HG03457 (cell line): ENCODE results near the gene KCNIP3.

Source experiments
- ATAC-seq: cut with Tn5 transposase; IDR thresholded peaks from one replicate; pipeline ENCODE4 v1.9.1; 2021; ENCODE audit warnings: moderate number of reproducible peaks; ENCODE audit not compliant: unreplicated experiment

KCNIP3 gene

DNA sequence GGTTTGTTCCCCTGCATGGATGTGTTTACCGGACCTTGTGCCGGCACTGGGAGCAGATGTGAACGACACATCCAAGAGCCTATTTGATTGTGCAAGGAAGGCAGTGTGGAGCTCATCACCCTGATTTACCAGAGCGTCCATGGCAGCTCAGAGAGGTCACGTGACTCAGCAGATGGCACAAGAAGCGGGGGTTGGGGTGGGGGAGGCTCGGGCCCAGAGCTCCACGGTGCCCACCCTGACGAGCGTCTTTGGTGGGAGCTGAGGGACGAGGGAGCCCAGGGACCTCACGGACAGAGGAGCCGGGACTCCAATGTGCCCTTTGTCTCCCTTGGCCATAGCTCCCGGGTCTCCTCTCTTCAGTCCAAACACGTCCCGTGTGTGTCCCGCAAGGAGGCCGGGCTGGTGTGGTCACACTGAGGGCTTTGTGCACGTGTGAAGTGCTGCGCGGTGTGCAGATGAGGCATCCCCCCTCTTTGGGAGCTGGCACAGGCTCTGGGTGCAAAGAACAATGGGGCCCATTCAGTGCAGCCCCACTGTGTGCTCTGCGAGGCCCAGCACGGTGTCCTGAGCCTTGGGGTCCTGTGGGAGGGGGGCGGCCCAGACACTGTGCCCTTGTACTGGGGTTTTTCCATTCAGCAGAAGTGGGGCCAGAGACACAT, 15.5 kb downstream of the KCNIP3 start:
- no peak for ATAC-seq

DNA sequence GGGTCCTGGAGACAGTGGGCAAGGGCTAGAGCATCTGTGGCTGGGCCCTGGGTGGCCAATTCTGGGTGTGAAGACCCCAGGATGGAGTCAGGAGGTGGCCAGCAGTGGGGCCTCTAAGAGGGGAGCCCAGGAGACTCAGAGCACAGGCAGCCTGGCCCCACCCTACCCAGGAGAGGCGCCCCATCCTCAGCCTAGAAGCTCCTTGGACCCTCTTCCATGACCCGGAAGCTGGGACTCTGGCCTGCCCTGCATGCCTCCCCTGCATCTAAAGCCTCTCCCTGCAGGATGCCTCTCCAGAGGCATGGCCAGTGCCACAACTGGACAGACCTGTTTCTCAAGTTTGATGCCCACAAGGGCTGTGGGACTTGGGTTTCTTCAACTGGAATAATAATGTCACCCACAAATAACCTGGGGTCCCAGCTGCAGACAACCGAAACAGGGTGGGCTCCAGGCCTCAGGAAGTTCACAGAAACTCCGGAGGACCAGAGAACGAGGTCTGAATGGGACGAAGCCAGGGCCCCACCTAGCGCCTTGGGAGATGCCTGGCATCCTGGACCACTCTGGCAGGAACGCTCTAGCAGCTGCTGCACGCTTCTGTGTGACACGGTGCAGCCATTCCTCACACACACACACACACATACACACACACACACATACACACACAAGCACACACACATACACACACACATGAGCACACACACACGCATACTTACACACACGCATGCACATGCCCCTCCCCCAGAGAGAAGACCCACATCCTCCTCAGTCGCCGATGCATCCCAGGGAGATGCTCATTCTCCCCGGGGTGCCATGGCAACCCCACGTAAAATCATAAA, 16.4 kb downstream of the KCNIP3 start:
- ATAC-seq, result no peak

DNA sequence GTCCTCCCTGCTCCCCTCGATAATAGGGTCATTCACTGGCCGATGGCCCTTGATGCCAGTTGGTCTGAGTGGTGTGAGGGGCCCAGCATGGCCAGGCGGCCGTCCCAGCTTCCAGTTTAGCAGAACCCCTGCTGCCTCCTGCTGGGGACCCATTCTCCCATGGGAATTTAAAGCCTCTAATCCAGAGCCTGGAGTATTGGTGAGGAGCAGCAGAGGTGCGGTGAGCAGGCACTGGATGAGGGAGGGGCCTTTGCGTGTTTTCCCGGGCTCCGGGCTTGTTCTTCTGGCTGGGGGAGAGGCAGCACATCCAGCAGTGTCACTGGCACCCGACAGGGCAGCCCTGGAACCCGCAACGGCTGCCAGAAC, 17.4 kb downstream of the KCNIP3 start:
- ATAC-seq, result no peak

DNA sequence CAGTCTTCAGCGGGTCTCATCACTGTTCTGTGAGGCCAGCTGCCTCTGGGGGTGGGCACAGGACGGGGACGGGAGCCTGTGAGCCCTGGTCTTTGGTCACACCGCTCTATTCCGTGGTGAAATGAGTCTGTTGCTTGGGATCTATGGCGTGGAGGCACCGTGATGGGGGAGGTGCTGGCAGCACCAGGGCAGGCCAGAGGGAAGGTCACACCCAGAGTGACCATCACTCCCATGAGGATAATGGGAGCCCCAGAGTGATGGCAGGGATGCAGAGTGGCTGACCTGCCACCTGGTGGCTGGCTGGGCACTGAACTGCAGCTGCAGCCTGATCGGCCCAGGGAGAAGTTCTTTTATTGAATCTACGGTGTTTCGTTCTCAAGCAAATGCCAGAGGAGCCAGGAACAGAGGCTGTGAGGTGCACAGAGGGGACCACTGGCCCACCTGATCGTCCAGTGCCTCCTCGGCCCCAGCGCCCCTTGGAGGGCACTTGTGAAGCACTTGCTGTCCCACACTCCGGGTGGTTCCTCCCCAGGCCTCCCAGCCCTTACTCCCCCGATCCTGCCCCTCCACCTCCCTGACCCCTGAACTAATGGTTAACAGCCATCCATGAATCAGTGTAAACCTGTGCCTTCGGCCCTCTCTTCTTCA, 17.9 kb downstream of the KCNIP3 start:
- no peak for ATAC-seq

DNA sequence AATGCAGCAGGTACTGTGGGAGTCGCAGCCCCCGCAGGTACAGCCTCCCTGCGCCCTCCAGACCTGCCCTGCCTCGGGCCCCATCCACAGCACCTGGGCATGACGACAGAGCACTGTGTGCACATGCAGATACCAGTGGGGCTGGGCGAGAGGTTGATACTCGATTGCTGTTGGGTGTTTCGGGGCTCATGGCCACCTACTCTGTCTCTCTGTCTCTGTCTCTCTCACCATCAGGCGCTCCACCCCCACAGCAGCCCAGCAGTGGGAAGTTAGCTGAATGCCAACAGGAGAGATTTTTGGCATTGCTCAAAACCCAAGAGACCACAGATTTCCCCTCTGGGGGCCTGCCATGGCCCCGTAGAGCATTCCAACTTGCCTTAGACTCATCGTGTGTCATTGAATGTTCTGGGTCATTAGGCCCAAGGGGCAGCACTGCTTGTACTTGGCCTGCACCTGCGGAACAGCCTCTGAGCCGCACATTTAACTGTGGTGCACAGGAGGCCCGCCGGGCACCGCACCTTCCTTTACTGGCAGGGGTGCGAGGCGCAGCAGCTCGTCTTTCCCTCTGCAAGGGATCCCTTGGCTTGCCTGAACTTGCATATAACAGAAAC, 18.8 kb downstream of the KCNIP3 start:
- no peak for ATAC-seq

DNA sequence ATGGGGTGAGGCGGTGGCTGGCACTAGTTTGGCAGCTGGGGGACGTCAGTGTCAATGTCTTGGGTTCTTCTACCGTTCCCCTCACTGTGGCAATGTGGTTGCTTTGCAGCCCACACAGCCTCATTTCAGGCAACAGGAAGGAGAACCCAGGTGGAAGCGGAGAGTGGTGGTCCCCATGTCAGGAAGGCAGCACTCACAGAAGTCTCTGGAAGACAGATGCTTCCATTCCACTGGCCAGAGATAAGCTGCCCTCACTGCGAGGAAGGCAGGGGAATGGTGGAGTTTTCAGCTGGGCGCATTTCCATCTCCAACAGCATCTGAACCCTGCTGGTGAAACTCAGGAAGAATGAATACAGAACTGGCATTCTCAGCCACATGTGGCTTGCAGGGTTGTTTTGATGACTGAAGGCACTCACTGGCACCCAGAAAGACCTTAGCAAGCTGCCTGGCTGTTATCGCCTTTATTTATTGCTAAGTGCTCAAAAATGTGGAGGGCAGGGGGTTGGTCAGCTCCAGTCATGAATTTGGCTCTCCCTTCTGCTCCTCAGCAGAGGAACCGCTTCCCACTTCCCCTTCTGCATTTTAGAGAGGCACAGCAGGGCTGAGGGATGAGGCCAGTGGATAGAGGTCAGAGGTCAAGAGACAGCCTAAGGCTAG, 19.4 kb downstream of the KCNIP3 start:
- no peak for ATAC-seq

DNA sequence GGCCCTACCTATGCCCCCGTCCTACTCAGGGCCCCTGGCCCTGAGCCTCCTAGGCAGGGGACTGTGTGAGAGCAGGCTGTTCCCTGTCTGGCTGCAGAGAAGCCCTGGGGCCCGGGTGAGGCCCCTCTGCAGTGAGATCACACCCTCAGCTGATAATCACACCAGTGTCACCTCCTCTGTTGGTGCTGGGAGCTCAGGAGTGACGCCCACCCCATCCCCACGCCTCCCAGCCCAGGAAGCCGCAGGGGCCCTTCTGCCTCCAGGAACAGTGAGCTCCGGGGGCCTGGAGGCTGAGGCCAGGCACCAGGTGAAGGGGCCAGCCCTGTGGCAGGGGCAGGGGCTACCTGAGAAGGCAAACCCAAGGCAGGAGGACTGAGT, 20.0 kb downstream of the KCNIP3 start:
- no peak for ATAC-seq

DNA sequence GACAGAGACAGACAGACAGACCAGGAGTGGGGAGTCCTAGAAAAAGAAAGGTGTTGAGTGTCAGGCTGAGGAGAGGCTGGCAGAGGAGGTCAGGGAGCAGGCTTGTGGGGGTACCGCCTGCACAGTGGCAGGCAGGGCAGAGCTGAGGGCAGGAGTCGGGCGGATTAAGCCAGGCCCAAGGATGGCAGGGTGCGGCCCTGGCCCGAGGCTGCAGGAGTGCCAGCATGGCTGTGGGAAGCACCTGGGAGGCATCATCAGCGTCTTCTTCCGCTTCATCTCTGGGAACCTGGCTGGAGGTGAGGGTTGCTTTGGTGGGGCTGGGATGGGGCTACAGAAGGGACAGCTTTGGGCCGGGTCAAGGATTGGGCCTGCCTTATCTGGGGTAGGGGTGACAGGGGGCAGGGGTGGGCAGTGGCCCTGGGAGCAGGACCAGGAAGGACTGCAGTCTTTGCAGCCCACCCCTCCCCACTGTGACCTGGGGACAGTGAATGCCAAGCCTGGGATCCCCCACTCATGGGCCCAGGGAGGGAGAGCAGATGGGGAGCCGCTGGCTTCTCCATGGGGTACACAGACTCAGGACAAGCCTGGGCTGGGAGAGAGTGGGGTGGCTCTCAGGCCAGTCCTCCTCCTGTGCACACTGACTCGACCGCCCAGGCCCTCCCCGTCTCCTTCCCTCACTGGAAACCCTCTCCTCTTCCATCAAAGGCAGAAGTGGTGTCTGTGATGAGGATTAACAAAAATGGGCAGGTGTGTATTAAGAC, 20.7 kb downstream of the KCNIP3 start:
- ATAC-seq, result no peak

DNA sequence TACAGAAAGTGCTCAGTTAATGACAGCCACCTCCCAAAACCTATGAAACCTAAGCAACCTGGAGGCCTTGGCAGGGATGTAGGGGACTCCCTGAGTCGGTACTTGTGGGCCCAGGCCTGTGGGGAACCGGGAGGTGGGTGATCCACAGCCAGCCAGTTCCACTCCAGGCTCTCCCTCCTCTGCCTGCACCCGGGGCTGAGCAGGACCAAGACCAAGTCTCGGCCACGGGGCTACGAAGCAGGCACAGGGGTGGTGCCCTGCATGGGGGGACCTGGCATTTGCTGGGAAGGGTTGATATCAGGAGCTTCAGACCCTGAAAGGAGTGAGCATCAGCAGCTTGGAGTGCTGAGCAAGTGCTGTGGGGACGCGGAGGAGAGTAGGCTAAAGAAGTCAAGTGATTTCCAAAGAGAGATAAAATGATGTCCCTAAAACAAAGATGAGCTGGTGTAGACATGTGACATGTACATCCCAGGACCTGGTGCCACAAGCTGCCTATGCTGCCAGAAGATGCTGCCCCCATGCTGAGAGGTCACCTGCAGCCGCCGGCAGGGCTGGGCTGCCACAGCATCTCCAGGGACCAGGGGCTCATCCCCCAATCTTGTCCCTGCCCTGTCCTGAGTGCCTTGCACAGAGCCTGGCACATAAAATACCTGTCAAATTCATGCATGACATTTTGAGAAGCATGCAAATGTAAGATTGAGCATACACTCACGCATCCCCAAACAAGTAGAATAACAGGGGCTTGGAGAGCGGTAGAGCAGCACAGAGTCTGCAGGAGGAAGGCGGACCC, 21.5 kb downstream of the KCNIP3 start:
- ATAC-seq, result no peak

DNA sequence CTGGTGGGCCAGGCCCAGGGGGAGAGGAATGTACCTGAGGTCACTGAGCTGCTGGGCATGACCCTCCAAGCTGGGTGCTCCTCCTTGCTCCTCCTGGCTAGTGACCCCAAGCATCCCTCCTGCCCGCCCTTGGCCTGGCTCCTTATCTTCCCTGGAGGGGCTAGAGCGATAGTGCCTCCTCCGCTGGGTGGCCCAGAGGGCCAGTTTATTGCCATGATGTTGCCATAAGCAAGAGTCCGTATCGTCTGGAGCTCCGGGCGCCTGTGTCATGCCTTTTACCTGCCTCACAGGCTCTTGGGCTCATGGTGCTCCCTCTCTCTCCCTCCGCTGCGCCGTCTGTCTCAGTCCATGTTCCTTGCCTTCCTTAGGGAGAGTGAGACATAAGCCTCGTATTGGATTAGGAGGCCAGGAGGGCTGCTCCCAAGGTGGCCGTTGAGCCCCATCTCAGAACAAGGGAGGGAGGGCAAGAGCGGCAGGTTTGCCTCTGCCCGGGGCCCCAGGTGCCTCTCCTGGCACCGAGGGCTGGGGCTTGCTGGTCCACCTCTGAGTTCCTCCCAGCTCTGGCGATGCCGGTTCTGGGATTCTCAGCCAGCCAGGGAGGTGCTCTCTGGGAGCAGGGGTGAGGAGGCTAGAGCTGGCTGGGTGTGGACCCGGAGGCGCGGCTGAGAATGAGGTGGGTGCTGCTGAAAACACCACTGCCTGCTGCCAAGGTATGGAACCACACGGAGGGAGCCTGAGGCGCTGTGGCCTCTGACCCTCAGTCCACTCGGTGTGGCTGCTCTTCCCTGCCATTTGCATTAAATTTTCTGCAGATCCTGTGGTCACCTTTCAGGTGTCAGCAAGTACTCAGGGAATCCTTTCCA, 22.6 kb downstream of the KCNIP3 start:
- ATAC-seq, result no peak

DNA sequence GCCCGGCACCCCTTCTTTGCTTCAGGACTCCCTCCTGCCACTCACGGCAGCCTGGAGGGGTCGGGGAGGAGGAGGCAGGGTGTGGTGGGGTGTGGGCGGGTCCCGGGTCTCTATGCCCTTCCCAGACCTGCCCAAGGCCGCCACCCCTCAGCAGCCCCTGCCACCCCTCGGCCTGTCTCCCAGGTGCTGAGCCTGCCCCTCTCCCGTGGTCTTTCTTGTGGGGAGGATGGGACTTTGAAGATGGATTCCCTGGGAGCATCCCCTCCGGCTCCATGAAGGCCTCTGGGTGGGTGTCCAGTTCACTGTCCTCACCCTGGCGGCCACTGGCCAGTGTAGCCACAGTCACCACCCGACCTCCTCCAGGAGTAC, 23.2 kb downstream of the KCNIP3 start:
- ATAC-seq, result no peak

DNA sequence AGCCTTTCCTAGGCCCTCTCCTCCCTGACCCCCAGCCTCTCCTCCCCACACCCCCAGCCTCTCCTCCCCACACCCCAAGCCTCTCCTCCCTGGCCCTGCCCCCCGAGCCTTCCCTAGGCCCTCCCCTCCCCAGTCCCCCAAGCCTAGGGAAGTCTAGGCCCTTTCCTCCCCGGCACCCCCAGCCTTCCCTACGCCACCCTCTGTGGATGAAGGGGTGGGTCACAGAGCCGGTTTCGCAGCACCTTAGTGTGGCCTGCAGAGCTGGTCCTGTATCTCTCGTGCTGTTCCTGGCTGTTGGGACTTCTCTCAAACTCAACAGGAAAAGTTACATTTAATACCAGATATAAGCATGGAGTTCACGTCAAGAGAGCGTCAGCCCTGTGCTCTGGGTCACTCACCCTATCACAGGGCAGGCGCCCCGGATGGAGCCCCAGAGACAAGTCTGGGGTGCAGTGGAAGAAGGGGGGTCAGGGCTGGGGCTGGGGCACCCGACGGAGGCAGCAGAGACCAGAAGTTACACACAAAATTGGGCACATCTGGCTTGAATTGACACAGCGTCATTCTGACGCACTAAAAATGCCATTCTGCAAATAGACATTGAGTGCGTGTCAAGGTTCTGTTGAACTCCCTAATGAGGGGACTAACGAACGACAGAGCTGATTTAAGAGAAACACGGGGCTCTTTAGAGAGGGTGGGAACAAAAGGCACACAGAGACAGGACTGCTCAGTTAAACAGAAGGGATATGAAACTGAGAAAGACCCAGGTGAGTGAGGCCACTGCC, 24.0 kb downstream of the KCNIP3 start:
- ATAC-seq, result no peak

DNA sequence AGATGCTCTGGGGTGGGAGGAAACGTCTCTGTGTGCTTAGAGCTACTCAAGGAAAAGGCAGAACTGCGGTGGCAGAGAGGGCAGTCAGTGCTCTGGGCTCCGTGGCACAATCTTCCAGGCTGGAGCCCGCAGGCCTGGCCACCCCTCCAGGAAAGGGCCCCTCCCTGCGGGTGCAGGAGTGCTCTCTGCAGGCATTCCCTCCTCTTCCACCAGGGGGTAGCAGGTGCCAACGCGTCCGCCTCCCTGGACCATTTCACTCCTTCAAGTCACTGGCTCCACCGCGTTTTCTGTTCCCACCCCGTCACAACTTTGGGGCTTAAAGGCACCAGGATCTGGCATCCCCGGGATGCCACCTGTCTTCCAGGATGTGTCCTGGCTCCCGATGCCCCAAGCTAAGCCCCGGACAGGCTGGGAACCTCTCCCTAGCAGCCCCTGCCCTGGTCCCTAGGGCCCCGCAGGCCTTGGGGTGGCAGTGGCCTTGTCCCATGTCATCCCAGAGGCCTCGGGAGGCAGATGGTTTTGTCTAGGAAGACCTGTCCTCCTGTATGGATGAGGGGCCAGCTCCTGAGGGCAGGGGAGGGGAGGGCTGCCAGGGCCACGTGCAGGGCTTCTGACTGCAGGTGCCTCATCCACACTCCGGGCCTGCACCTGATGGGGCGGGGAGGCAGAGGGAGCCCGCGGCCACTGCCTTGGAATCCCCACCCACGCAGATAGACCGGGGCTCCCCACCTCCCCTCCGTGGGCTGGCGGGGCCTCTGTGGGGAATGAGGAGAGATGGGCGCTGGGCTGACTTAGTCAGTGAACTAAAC, 26.4 kb downstream of the KCNIP3 start:
- no peak for ATAC-seq

DNA sequence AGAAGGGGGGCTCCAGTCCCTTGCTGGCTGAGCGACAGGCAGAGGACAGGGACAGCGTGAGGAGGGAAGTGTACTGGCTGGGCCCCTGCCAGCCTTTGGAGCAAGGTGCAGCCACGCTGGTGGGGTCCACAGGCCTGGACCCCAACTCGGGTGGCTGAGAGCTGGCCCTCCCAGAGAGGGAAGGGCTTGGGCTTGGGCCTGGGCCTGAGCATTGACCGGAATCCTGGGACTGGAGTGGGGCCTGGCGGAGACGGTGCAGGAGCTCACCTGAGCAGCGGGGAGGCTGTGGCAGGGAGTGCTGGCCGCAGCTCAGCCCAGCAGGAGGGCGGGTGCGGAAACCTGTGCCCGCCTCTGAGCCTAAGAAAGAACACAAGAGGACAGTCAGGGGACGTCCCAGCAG, 27.9 kb downstream of the KCNIP3 start:
- no peak for ATAC-seq

DNA sequence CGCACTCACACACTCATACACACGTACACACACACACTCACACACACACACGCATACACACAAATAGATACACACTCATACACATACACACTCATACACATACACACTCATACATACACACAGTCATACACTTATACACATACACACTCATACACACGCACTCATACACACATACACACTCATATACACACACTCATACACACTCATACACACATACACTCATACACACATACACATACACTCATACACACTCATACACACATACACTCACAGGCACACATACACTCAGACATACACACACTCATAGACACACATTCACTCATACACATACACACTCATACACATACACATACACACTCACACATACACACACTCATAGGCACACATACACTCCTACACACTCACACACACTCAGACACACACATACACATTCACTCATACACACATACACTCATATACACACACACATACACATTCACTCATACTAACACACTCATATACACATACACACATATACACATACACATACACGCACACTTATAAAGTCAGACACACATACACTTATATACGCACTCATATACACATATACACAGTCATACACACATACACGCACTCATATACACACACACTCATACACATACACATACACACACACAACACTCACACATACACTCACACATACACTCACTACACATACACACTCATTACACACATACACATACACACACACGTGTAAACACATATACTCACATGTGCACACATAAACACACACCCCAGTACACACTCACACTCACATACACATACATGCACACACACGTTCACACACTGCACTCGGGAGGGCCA, 28.7 kb downstream of the KCNIP3 start:
- no peak for ATAC-seq

DNA sequence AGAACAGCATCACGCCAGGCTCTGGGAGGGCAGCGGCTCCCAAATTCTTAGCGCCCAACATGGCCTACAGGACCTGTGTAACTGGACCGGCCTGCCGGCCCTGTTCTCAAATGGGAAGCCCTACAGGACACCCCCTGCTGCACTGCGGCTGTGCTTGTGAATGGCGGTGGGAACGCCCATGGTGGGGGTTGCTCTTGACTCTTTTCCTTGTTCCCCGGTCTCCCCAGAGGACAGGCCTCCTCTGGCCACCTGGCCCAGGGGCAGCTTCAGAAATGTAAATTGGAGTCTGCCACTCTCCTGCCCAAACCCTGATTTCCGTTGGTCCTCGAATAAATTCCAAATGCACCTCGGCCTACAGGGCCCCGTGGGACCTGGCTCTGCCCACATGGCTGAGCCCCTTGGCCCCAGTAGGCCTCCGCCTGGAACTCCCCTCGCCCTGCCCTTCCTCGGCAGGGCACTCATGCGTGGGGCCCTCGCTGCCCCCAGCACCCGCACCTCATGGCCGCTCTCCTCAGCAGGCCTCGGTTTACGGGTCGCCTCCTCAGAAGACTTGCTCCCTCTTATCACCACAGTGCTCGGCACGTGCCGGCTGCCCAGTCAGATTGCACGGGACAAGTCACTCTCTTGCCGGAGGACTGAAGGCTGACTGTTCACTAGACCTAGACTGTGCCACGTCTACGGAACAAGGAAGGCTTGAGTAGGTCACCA, 29.4 kb downstream of the KCNIP3 start:
- no peak for ATAC-seq
